Measurements from ENCODE around the gene FOXF2.

FOXF2 gene

DNA sequence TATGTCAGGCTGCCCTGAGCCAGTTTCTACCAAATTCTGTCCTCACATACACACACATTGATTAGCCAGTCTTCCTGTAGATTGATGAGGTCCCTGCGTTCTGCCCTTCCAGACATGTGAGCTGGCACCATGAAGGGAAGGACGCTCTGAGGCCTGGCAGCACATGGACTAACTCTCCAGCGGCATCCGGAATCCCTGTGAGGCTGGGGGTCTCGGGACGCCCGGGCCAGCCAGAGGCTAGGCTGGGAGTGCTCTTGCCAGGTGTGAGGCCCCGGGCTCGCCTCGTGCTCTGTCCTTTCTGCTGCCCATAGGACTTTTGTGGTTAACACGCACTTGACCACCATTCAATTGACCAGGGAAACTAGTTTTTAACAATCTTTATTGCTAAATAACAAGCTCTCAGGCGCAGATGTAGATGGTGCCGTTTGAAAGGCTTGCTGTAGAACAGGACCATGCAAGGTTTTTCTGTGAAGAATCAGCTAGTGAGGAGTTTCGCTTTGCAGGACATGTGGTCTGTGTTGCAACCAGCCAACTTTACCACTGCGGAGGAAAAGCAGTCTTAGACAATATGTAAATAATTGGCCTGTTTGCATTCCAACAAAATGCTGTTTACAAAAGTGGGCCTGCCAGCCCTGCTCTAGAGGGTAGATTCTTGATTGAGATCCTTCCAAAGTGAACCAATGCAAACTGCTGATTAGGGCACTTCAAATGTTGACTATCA is 29.3 kb downstream of the FOXF2 start:
- intact Hi-C loops (cut with DNase I; ENCODE audit: low total_unique reads) = no loop called here
- H3K36me3 ChIP-seq = no peaks in the 10 kb centered on the region
- no peaks in the 10 kb centered on the region for H3K4me1 ChIP-seq
- H3K9me3 ChIP-seq = peaks cover 0 to 15% (median 3%) of the 10 kb centered on the region in 3 donors
- DNase-seq = no peak
- H3K4me3 ChIP-seq = no peak overlapping the region
- no peak overlapping the region for H3K27ac ChIP-seq
- TF ChIP-seq, protein P1, sequence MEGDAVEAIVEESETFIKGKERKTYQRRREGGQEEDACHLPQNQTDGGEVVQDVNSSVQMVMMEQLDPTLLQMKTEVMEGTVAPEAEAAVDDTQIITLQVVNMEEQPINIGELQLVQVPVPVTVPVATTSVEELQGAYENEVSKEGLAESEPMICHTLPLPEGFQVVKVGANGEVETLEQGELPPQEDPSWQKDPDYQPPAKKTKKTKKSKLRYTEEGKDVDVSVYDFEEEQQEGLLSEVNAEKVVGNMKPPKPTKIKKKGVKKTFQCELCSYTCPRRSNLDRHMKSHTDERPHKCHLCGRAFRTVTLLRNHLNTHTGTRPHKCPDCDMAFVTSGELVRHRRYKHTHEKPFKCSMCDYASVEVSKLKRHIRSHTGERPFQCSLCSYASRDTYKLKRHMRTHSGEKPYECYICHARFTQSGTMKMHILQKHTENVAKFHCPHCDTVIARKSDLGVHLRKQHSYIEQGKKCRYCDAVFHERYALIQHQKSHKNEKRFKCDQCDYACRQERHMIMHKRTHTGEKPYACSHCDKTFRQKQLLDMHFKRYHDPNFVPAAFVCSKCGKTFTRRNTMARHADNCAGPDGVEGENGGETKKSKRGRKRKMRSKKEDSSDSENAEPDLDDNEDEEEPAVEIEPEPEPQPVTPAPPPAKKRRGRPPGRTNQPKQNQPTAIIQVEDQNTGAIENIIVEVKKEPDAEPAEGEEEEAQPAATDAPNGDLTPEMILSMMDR (IDR thresholded peaks at IDR 0.05) = no peak
- peaks cover 0 to 14% of the 10 kb centered on the region in 2 donors for H3K27me3 ChIP-seq

DNA sequence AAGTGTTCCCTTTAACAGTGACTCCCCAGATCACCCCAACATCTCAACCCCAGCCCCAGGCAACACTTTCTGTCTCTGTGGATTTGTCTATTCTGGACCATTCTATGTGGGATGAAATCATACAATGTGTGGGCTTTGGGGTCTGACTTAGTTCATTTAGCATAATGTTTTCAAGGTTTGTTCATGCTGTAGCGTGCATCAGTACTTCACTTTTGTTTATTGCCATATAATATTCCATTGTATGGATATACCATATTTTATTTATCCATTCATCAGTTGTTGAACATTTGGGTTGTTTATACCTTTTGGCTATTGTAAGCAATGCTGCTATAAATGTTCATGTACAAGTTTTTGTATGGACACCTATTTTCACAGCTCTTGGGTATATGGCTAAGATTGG is 31.0 kb downstream of the FOXF2 start:
- Histone ChIP-seq H3K4me3 (no peak overlapping the region), H3K27ac (no peak overlapping the region), H3K36me3 (no peaks in the 10 kb centered on the region), H3K9me3 (peaks cover 0 to 15% (median 3%) of the 10 kb centered on the region in 3 donors), H3K27me3 (peaks cover 0 to 15% of the 10 kb centered on the region in 2 donors), H3K4me1 (no peaks in the 10 kb centered on the region)
- TF ChIP-seq, protein P1 (IDR thresholded peaks at IDR 0.05) = no peak
- DNase-seq = no peak
- intact Hi-C loops (cut with DNase I; ENCODE audit: low total_unique reads) = no loop called here

DNA sequence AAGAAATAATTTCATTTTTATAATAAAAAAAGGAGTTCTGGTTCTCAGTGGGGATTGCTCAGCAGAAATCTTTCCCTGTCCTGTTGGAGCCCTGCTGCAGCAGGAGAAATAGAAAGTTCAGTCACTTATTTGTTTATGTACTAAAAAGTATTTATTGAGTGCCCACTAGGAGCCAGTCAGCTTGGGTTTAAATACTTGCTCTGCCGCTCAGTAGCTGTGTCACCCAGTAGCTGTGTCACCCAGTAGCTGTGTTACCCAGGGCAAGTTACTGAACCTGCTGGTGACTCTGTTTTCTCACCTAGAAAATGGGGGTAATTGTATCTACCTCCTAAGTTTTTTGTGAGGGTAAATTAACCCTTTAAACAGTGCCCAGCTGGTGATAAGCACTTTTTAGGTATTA is 32.9 kb downstream of the FOXF2 start:
- Histone ChIP-seq H3K36me3 (no peaks in the 10 kb centered on the region), H3K4me3 (no peak overlapping the region), H3K27me3 (peaks cover 0 to 18% of the 10 kb centered on the region in 2 donors), H3K27ac (no peak overlapping the region), H3K4me1 (no peaks in the 10 kb centered on the region), H3K9me3 (peaks cover 0 to 15% (median 3%) of the 10 kb centered on the region in 3 donors)
- TF ChIP-seq, protein P1 (IDR thresholded peaks at IDR 0.05) = no peak
- intact Hi-C loops (cut with DNase I; ENCODE audit: low total_unique reads) = no loop called here
- DNase-seq = no peak

DNA sequence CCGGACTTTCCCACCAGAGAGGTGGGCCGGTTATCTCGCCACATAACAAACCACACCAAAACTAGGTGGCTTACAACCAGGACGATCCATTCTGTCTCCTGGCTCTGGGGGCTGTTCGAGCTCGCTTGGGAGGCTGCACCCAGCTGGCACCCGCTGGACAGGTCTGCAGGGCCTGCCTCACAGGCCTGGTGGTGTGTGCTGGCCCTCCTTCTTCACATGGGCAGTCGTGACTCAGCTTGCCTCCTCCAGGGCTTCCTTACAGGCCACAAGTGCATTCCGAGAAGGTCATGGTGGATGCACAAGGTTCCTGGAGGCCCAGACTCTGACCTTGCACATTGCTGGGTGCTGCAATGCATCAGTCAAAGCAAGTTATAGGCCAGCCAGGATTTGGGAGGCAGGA is 34.2 kb downstream of the FOXF2 start:
- DNase-seq = no peak
- intact Hi-C loops (cut with DNase I; ENCODE audit: low total_unique reads) = no loop called here
- no peaks in the 10 kb centered on the region for H3K4me1 ChIP-seq
- H3K27ac ChIP-seq = no peak overlapping the region
- H3K36me3 ChIP-seq = no peaks in the 10 kb centered on the region
- H3K9me3 ChIP-seq = peaks cover 0 to 15% (median 3%) of the 10 kb centered on the region in 3 donors
- H3K27me3 ChIP-seq = peaks cover 0 to 24% of the 10 kb centered on the region in 2 donors
- TF ChIP-seq, protein P1 (IDR thresholded peaks at IDR 0.05) = no peak
- no peak overlapping the region for H3K4me3 ChIP-seq

DNA sequence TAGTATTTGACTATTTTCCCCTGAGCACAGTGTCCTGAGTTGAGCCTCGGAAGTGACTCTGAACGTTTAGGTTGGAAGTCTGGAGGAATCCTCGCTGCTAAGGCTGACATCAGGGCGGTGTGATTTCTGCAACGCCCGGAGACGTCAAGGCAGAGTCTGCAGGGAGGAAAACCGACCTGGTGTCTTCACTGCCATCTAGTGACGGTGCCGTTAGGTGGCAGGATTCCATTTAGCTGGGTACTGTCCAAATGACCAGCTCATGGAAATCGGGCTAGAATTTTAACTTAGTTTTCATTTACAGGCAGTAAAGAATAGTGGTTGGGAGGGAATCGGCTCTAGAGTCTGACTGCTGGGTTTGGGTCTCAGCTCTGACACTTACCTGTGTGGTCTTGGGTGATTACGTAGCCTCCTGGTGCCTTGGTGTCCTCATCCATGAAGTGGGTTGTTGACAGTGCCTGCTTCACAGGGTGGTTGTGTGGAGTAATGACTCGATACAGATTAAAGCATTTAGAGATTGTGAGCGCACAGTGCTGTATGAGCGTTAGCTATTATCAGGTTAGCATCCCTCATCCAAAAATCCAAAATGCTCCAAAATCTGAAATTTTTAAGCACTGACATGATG is 35.0 kb downstream of the FOXF2 start:
- DNase-seq = no peak
- TF ChIP-seq, protein P1 (IDR thresholded peaks at IDR 0.05) = peak in 1 of 2 experiments; percentile 20
- peaks cover 0 to 24% of the 10 kb centered on the region in 2 donors for H3K27me3 ChIP-seq
- no peaks in the 10 kb centered on the region for H3K36me3 ChIP-seq
- H3K9me3 ChIP-seq = peaks cover 0 to 15% (median 3%) of the 10 kb centered on the region in 3 donors
- no peaks in the 10 kb centered on the region for H3K4me1 ChIP-seq
- intact Hi-C loops (cut with DNase I; ENCODE audit: low total_unique reads) = no loop called here
- H3K27ac ChIP-seq = no peak overlapping the region
- H3K4me3 ChIP-seq = no peak overlapping the region
